Measurements from ENCODE around the gene ZNF367. TPM values are rescaled to one million over a fixed set of nuclear protein-coding genes. Genes with fewer than 3 reads are reported as not detected.
A peak's percentile ranks its signal among the peaks of the same experiment; 100 is the strongest.

Gene ZNF367
- total RNA-seq, 1 donor from 2014 or later, result 2.4 TPM

- no peak for DNase-seq (ENCODE audit: low read depth in 2 of 2)
Measured at GRCh38 chr9:96436456-96437126, 18.4 kb upstream of the ZNF367 start.

GRCh38 chr9:96436063-96436455 lies 17.9 kb upstream of the ZNF367 start:
- DNase-seq (ENCODE audit: low read depth in 2 of 2), result no peak

DNA sequence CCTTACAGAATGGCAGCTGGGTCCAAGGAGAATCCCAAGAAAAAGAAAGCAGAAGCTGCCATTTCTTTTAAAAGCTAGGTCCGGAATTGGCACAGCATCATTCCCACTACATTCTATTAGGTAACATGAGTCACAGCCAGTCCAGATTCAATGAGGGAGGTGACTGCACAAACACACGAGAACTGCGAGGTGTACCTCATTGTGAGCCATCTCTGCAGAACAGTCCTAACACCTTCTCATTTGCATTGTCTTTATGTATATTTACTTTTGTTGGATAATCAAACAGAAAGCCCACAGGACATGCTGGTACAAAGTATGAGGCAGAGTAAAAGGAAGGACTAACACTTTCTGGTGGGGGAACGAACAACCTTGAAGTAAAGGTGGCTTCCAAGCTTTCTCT lies 17.2 kb upstream of the ZNF367 start:
- DNase-seq (ENCODE audit: low read depth in 2 of 2), result no peak

- DNase-seq (ENCODE audit: low read depth in 2 of 2), result no peak
Measured at GRCh38 chr9:96430377-96430776, 12.2 kb upstream of the ZNF367 start.

DNA sequence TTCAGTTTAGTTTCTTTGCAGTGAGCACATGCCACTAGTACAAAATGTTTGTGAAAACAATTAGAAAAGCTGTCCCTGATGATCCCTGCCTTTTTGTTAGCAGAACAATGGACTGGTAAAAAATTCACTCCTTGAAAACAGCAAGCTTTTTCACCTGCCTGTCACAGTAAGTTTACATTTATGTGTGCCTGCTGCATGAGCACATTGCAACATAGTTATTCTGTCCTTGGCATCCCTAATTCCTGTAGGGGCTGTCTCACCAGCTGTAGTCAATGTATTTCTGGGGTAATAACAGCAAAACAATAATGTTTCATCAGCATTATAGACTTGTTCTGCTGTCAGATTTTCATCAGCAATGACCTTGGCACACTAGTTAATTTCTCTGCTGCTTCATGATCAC lies 11.6 kb upstream of the ZNF367 start:
- no peak for DNase-seq (ENCODE audit: low read depth in 2 of 2)

DNA sequence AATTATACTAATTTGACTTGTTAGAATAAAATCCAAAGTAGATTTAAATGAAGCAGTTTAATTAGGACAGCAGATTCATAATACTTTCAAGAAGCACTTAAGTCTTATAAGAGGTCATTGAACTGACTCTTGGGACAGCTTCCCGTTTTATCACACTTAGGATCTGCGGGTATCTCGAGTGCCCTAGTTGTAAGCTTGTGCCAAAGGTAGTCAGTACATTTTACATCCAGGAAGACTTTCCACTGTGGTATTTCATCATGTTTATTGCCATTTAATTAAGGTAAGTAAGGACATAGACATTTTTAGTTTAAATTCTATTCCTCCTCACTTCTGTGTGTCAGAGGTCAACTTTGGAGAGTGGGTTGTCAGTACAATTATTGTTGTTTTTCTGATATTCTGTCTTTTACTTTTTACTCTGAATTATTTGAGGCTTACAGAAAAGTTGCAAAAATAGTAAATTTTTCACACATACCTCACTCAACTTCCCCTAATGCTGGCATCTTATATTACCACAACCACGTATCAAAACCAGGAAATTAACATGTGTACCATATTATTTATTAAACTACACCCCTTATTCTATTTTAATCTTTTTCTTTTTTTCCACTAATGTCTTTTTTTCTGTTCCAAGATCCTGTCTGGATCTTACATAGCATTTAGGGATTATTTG lies 7.5 kb upstream of the ZNF367 start:
- DNase-seq (ENCODE audit: low read depth in 2 of 2), result no peak

- DNase-seq (ENCODE audit: low read depth in 2 of 2), result no peak
Measured at GRCh38 chr9:96423985-96424336, 5.8 kb upstream of the ZNF367 start.

GRCh38 chr9:96423322-96423984 lies 5.3 kb upstream of the ZNF367 start:
- no peak for DNase-seq (ENCODE audit: low read depth in 2 of 2)

DNA sequence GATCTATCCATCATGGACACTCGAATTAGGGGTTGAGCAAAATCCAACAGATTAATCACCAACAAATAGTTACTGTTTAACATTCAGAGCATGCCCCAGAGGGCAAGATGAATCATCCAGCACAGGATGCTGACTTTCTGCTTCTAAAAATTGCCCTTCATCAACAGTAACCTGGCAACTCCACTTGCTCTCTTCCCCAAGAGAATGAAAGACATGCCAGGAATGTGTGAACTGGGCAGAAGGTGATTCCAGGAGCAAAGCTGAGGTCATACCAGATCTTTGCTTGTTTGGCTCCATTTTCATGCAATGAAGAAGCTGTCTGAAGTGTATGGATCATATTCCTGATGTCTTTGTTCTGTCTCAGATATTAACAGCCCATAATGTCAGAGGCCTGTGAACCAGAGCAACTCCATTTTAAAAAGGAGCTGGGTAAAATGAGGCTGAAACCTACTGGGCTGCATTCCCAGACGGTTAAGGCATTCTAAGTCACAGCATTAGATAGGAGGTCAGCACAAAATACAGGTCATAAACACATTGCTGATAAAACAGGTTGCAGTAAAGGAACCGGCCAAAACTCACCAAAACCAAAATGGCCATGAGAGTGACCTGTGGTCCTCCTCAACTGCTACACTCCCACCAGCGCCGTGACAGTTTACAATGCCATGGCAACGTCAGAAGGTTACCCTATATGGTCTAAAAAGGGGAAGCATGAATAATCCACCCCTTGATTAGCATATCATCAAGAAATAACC lies 2.5 kb upstream of the ZNF367 start:
- peak; percentile 96 to 97 for DNase-seq (ENCODE audit: low read depth in 2 of 2)

DNA sequence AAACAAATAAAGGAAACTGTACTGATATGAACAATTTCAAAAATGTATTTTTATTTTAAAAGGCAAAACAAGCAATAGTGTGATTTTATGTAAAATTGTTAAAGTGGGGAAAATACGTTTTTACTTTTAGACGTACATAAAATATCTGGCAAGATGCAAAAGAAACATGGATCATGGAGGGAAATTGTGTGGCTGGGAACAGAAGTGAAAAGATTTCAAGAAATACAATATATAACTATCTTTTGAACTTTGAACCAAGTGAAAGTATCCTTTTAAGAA lies 1.5 kb upstream of the ZNF367 start:
- no peak for DNase-seq (ENCODE audit: low read depth in 2 of 2)

DNA sequence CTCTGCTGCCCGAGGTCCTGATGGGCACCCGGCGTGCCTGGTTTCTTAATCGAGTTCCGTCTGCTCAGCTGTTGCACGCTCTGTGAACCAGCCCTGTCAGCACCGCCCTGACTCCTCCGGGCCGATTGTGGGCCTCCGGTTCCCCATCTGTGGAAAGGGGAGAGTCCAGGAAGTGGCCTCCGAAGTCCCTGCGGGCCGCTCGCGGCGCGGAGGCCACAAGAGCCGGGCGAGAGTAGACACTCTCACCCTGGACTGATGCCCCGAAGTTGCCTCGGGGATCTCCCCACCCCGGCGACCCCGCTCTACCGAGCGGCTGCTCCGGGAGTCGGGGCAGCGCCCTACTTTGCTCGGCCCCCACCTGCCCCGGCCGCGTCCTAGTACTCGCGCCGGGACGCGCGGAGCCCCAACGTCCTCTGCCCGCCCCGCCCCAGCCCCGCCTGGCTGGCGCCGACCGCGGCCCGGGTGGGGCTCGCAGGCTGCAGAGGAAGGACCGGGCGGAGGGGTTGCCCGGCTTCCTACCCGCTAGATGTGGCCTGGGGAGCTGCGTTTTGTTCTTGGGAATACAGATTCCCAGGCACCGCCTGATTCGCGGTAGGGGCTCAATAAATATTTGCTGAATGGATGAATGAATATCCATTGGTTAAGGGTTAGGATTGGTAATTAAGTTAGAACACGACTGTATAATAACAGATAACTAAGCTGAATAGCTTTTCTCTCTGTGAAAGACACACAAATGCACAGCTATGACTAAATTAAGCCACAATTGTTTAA lies 935 bp upstream of the ZNF367 start:
- peak; percentile 80 to 83 for DNase-seq (ENCODE audit: low read depth in 2 of 2)

- DNase-seq (ENCODE audit: low read depth in 2 of 2), result peak in 1 of 2 donors; percentile 15
Measured at GRCh38 chr9:96417661-96418082, 498 bp downstream of the ZNF367 start.

- DNase-seq (ENCODE audit: low read depth in 2 of 2), result peak; percentile 85 to 93
Measured at GRCh38 chr9:96417051-96417586, 1.1 kb downstream of the ZNF367 start.

GRCh38 chr9:96413302-96414221 lies 4.6 kb downstream of the ZNF367 start:
- DNase-seq (ENCODE audit: low read depth in 2 of 2), result peak in 1 of 2 donors; percentile 41

DNA sequence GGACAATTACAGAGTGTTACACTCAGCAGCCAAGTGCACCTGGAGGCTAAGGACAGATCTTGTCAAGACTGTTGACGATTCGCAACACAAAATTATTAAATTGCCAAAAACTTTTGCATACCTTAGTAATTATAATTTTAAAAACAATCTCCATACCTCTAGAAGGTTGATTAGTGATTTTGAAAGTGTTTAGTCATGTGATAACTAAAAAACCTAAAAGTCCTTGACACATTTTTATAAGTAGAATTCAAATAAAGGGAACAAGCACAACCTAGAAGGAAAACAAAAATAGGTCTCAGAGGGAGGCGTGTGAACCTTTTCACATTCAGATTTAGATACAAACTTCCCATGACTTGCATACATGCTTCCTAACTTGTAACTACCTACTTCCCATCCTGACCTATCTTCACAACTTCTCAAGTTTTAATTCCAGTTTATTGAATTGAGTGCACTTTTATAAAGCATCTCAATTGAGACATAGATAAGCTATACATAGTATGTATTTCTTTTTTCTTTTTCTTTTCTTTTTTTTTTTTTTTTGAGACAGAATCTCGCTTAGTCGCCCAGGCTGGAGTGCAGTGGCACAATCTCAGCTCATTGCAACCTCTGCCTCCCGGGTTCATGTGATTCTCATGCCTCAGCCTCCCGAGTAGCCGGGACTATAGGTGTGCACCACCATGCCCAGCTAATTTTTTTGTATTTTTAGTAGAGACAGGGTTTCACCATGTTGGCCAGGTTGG lies 5.8 kb downstream of the ZNF367 start:
- no peak for DNase-seq (ENCODE audit: low read depth in 2 of 2)

DNA sequence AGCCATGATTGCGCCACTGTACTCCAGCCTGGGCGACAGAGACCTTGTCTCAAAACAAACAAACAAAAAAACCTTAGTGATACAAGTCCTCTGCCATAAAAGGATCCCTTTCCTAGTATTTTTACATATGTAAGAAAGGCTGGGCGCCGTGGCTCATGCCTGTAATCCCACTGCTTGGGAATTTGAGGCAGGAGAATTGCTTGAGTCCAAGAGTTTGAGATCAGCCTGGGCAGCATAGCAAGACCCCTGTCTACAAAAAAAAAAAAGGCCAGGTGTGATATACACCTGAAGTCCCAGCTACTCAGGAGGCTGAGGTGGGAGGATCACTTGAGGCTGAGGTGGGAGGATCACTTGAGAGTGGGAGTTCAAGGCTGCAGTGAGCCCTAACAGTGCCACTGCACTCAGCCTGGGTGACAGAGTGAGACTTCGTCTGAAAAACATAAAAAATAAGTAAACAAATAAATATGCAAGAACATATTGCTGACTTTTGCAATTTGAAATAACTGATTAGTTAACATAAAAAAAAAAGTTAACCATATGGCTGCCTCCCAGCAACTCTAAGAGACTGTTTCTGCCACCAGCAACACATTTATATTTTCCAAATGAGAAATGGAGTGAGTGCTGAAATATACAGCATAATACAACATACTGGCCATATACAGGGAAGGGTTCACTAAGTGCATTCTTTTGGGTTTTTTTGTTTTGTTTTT lies 6.9 kb downstream of the ZNF367 start:
- DNase-seq (ENCODE audit: low read depth in 2 of 2), result no peak

GRCh38 chr9:96408409-96409280 lies 9.5 kb downstream of the ZNF367 start:
- DNase-seq (ENCODE audit: low read depth in 2 of 2), result no peak
